Esophagus muscularis mucosa (tissue), 4 donors: ENCODE data around the gene RGS3. TPM values are rescaled to one million over a fixed set of nuclear protein-coding genes. Genes with fewer than 3 reads are reported as not detected.

ENCODE experiments used
- DNase-seq: peaks from one replicate; pipeline ENCODE4 v3.0.0-alpha.2; 2017; ENCODE audit errors: extremely low spot score
- H3K27ac ChIP-seq, 4 donors: fragments of 200-600 bp; sonication (generic); replicated peaks in 1 of 4; 1 replicate in 3 of 4; 2 replicates in 1 of 4; pipeline ENCODE4 v1.5.1; 2016 to 2019; ENCODE audit warnings: mild to moderate bottlenecking in 1 of 4
- H3K27me3 ChIP-seq, 4 donors: fragments of 200-600 bp; sonication (generic); one replicate each; pipeline versions ENCODE4 v1.5.1 to v1.6.0; 2016 to 2019
- H3K36me3 ChIP-seq, 4 donors: fragments of 200-600 bp; sonication (generic); one replicate each; pipeline ENCODE4 v1.5.1; 2016 to 2019
- H3K4me1 ChIP-seq, 4 donors: fragments of 200-600 bp; sonication (generic); one replicate each; pipeline ENCODE4 v1.5.1; 2016 to 2019
- H3K4me3 ChIP-seq, 4 donors: fragments of 200-600 bp; sonication (generic); 1 replicate in 2 of 4; 2 replicates in 2 of 4; pipeline ENCODE4 v1.5.1; 2016 to 2019; ENCODE audit warnings: mild to moderate bottlenecking in 4 of 4, moderate library complexity in 1 of 4
- H3K9me3 ChIP-seq, 4 donors: fragments of 200-600 bp; sonication (generic); 1 replicate in 3 of 4; 2 replicates in 1 of 4; pipeline ENCODE4 v1.5.1; 2016 to 2019
- EP300 ChIP-seq: sonication (generic); formaldehyde crosslinking; IDR thresholded peaks from one replicate; pipeline ENCODE4 v1.6.1; 2017; ENCODE audit warnings: antibody characterized with exemption
- POLR2A ChIP-seq: fragments of 450-650 bp; IDR thresholded peaks from one replicate; pipeline ENCODE4 v1.6.1; 2017; ENCODE audit warnings: antibody characterized with exemption, moderate library complexity, mild to moderate bottlenecking, low read depth
- POLR2AphosphoS5 ChIP-seq, 2 donors: sonication (generic); formaldehyde crosslinking; IDR thresholded peaks; one replicate each; pipeline ENCODE4 v1.6.1; 2017; ENCODE audit warnings: antibody characterized with exemption in 2 of 2
- WGBS: methylation state at CpG from one replicate; pipeline ENCODE4 v1.1.5; 2018; 5-methylcytosine and 5-hydroxymethylcytosine counted together
- intact Hi-C: fragments of 100-400 bp; cut with DNase I; formaldehyde crosslinking; loops from one replicate; pipeline ENCODE4 v1.15.1; 2023
- total RNA-seq, 4 donors: library from RNA; depleted of rRNA; stranded (reverse); fragments of >200 nt; gene quantifications; one replicate each; pipeline versions ENCODE4 v1.1.0 to v1.2.1, GENCODE V29; 2016
- TF ChIP-seq, protein P1 (sequence below), 3 experiments: fragments of 200-600 bp in 2 of 3; fragments of 450-650 bp in 1 of 3; sonication (generic) in 2 of 3; IDR thresholded peaks; one replicate each; pipeline ENCODE4 v1.5.1; 2017 to 2019; ENCODE audit warnings: antibody characterized with exemption in 3 of 3, mild to moderate bottlenecking in 2 of 3, moderate library complexity in 1 of 3

The RGS3 gene
- total RNA-seq, 4 donors from 2014 or later = 37.3 to 121 (median 68.5) TPM

GRCh38 chr9:113585085-113585442 is 121.5 kb downstream of the RGS3 start:
- TF ChIP-seq EP300 (no peak), POLR2AphosphoS5 (IDR thresholded peaks at IDR 0.05) (no peak), POLR2A (no peak)
- TF ChIP-seq, protein P1, sequence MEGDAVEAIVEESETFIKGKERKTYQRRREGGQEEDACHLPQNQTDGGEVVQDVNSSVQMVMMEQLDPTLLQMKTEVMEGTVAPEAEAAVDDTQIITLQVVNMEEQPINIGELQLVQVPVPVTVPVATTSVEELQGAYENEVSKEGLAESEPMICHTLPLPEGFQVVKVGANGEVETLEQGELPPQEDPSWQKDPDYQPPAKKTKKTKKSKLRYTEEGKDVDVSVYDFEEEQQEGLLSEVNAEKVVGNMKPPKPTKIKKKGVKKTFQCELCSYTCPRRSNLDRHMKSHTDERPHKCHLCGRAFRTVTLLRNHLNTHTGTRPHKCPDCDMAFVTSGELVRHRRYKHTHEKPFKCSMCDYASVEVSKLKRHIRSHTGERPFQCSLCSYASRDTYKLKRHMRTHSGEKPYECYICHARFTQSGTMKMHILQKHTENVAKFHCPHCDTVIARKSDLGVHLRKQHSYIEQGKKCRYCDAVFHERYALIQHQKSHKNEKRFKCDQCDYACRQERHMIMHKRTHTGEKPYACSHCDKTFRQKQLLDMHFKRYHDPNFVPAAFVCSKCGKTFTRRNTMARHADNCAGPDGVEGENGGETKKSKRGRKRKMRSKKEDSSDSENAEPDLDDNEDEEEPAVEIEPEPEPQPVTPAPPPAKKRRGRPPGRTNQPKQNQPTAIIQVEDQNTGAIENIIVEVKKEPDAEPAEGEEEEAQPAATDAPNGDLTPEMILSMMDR (IDR thresholded peaks at IDR 0.05) = no peak
- no peak for DNase-seq
- Histone ChIP-seq H3K36me3 (peaks cover 12 to 32% (median 26%) of the 10 kb centered on the region in 4 donors), H3K27ac (peak overlapping the region in 1 of 4 donors; percentile 12), H3K27me3 (no peaks in the 10 kb centered on the region), H3K9me3 (no peaks in the 10 kb centered on the region), H3K4me1 (peaks cover 68 to 86% (median 79%) of the 10 kb centered on the region in 4 donors), H3K4me3 (no peak overlapping the region)
- WGBS = 87% methylated on average over 4 of the region's 4 CpGs
- intact Hi-C loops = no loop called here

GRCh38 chr9:113585555-113585954 is 122.0 kb downstream of the RGS3 start:
- no peaks in the 10 kb centered on the region for H3K9me3 ChIP-seq
- WGBS = 93% methylated on average over 2 of the region's 2 CpGs
- peaks cover 12 to 32% (median 26%) of the 10 kb centered on the region in 4 donors for H3K36me3 ChIP-seq
- H3K4me1 ChIP-seq = peaks cover 63 to 81% (median 77%) of the 10 kb centered on the region in 4 donors
- no peaks in the 10 kb centered on the region for H3K27me3 ChIP-seq
- intact Hi-C loops = no loop called here
- H3K27ac ChIP-seq = peak overlapping the region in 3 of 4 donors; percentile 12 to 14 (median 13)
- DNase-seq = no peak
- no peak overlapping the region for H3K4me3 ChIP-seq
- TF ChIP-seq POLR2AphosphoS5 (IDR thresholded peaks at IDR 0.05) (no peak), EP300 (no peak), POLR2A (no peak)
- TF ChIP-seq, protein P1 (IDR thresholded peaks at IDR 0.05) = no peak

- intact Hi-C loops = no loop called here
- WGBS = 75% methylated on average over 13 of the region's 14 CpGs
- Histone ChIP-seq H3K27ac (peak overlapping the region; percentile 28 to 57 (median 42)), H3K36me3 (peaks cover 12 to 32% (median 26%) of the 10 kb centered on the region in 4 donors), H3K9me3 (no peaks in the 10 kb centered on the region), H3K4me3 (no peak overlapping the region), H3K4me1 (peaks cover 60 to 78% (median 71%) of the 10 kb centered on the region in 4 donors), H3K27me3 (no peaks in the 10 kb centered on the region)
- TF ChIP-seq EP300 (no peak), POLR2AphosphoS5 (IDR thresholded peaks at IDR 0.05) (no peak), POLR2A (no peak)
- TF ChIP-seq, protein P1 (IDR thresholded peaks at IDR 0.05) = peak; percentile 36 to 48 (median 40)
- no peak for DNase-seq
Observed at GRCh38 chr9:113587471-113588031, 124.0 kb downstream of the RGS3 start.

GRCh38 chr9:113588242-113588810 is 124.8 kb downstream of the RGS3 start:
- TF ChIP-seq EP300 = no peak
- TF ChIP-seq POLR2A = no peak
- TF ChIP-seq, protein P1 (IDR thresholded peaks at IDR 0.05) = no peak
- no peak for TF ChIP-seq POLR2AphosphoS5 (IDR thresholded peaks at IDR 0.05)
- H3K27ac ChIP-seq = peak overlapping the region; percentile 30 to 57 (median 51)
- no peaks in the 10 kb centered on the region for H3K27me3 ChIP-seq
- H3K36me3 ChIP-seq = peaks cover 12 to 31% (median 23%) of the 10 kb centered on the region in 4 donors
- H3K4me3 ChIP-seq = no peak overlapping the region
- no peaks in the 10 kb centered on the region for H3K9me3 ChIP-seq
- DNase-seq = no peak
- WGBS = 68% methylated on average over 13 of the region's 13 CpGs
- intact Hi-C loops = no loop called here
- H3K4me1 ChIP-seq = peaks cover 61 to 78% (median 70%) of the 10 kb centered on the region in 4 donors
